ENCODE data around the gene PLPPR3.

The PLPPR3 gene

GRCh38 chr19:763181-763580 is 58.6 kb downstream of the PLPPR3 start:
- Histone ChIP-seq H3K27me3 (replicated peaks; ENCODE audit: control insufficient read depth, insufficient read depth, low read length) (no peaks in the 10 kb centered on the region), H3K4me3 (replicated peaks; ENCODE audit: low read depth, low read length) (no peak overlapping the region), H3K36me3 (ENCODE audit: control insufficient read depth, insufficient read depth, low read length) (no peaks in the 10 kb centered on the region)
- TF ChIP-seq CTCF (IDR thresholded peaks at IDR 0.05; ENCODE audit: insufficient read depth, low read length, poor library complexity, severe bottlenecking) = no peak
- no peak for DNase-seq (ENCODE audit: extremely low read depth, insufficient read length)

All from GM06990 (cell line).